Osteocyte (in vitro differentiated cells): ENCODE data around the gene MPL. TPM values are rescaled to one million over a fixed set of nuclear protein-coding genes. Genes with fewer than 3 reads are reported as not detected.

Source experiments
- DNase-seq: peaks from one replicate; pipeline ENCODE4 v3.0.0; 2021; ENCODE audit warnings: mixed read lengths; ENCODE audit not compliant: unreplicated experiment; ENCODE audit errors: extremely low spot score
- H3K27ac Mint-ChIP-seq: one replicate; pipeline ENCODE4 v1.8.0; 2021; ENCODE audit warnings: mild to moderate bottlenecking, mixed read lengths; ENCODE audit not compliant: unreplicated experiment
- H3K27me3 Mint-ChIP-seq: one replicate; pipeline ENCODE4 v1.8.0; 2021; ENCODE audit warnings: mixed read lengths; ENCODE audit not compliant: unreplicated experiment
- H3K36me3 Mint-ChIP-seq: one replicate; pipeline ENCODE4 v1.8.0; 2021; ENCODE audit warnings: mixed read lengths; ENCODE audit not compliant: unreplicated experiment
- H3K4me1 Mint-ChIP-seq: one replicate; pipeline ENCODE4 v1.8.0; 2021; ENCODE audit warnings: mixed read lengths; ENCODE audit not compliant: unreplicated experiment
- H3K4me3 Mint-ChIP-seq: one replicate; pipeline ENCODE4 v1.8.0; 2021; ENCODE audit warnings: mild to moderate bottlenecking, moderate library complexity, mixed read lengths; ENCODE audit not compliant: unreplicated experiment
- H3K9me3 Mint-ChIP-seq: one replicate; pipeline ENCODE4 v1.8.0; 2021; ENCODE audit warnings: mixed read lengths; ENCODE audit not compliant: unreplicated experiment
- total RNA-seq: library from RNA; stranded (reverse); gene quantifications from 2 replicates; pipeline ENCODE4 v1.2.1, GENCODE V29; 2021
- TF ChIP-seq, protein P1 (sequence below): fragments of 200-600 bp; sonication (generic); IDR thresholded peaks from 2 replicates; pipeline ENCODE4 v1.5.0; 2021; ENCODE audit warnings: antibody characterized with exemption, mild to moderate bottlenecking, moderate library complexity

Gene MPL
- total RNA-seq, 1 donor from 2014 or later, result not detected

- no peak for DNase-seq
- Mint-ChIP-seq H3K4me3 (no peak overlapping the region), H3K27me3 (no peaks in the 10 kb centered on the region), H3K36me3 (no peaks in the 10 kb centered on the region), H3K4me1 (peaks cover 2% of the 10 kb centered on the region), H3K27ac (no peak overlapping the region), H3K9me3 (no peaks in the 10 kb centered on the region)
- TF ChIP-seq, protein P1, sequence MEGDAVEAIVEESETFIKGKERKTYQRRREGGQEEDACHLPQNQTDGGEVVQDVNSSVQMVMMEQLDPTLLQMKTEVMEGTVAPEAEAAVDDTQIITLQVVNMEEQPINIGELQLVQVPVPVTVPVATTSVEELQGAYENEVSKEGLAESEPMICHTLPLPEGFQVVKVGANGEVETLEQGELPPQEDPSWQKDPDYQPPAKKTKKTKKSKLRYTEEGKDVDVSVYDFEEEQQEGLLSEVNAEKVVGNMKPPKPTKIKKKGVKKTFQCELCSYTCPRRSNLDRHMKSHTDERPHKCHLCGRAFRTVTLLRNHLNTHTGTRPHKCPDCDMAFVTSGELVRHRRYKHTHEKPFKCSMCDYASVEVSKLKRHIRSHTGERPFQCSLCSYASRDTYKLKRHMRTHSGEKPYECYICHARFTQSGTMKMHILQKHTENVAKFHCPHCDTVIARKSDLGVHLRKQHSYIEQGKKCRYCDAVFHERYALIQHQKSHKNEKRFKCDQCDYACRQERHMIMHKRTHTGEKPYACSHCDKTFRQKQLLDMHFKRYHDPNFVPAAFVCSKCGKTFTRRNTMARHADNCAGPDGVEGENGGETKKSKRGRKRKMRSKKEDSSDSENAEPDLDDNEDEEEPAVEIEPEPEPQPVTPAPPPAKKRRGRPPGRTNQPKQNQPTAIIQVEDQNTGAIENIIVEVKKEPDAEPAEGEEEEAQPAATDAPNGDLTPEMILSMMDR, result no peak
Measured at GRCh38 chr1:43306688-43307457, 30.7 kb upstream of the MPL start.

GRCh38 chr1:43307458-43308158 is 30.0 kb upstream of the MPL start:
- no peak overlapping the region for H3K27ac Mint-ChIP-seq
- TF ChIP-seq, protein P1, result no peak
- no peaks in the 10 kb centered on the region for H3K27me3 Mint-ChIP-seq
- no peak overlapping the region for H3K4me3 Mint-ChIP-seq
- no peak for DNase-seq
- H3K36me3 Mint-ChIP-seq, result no peaks in the 10 kb centered on the region
- H3K4me1 Mint-ChIP-seq, result peaks cover 2% of the 10 kb centered on the region
- H3K9me3 Mint-ChIP-seq, result no peaks in the 10 kb centered on the region

- no peak for DNase-seq
- H3K4me3 Mint-ChIP-seq, result no peak overlapping the region
- H3K27me3 Mint-ChIP-seq, result no peaks in the 10 kb centered on the region
- H3K4me1 Mint-ChIP-seq, result peaks cover 2% of the 10 kb centered on the region
- TF ChIP-seq, protein P1, result no peak
- H3K27ac Mint-ChIP-seq, result no peak overlapping the region
- no peaks in the 10 kb centered on the region for H3K9me3 Mint-ChIP-seq
- H3K36me3 Mint-ChIP-seq, result no peaks in the 10 kb centered on the region
Measured at GRCh38 chr1:43308635-43309404, 28.8 kb upstream of the MPL start.

- H3K27me3 Mint-ChIP-seq, result no peaks in the 10 kb centered on the region
- DNase-seq, result no peak
- no peaks in the 10 kb centered on the region for H3K36me3 Mint-ChIP-seq
- H3K4me1 Mint-ChIP-seq, result no peaks in the 10 kb centered on the region
- no peak overlapping the region for H3K27ac Mint-ChIP-seq
- no peaks in the 10 kb centered on the region for H3K9me3 Mint-ChIP-seq
- TF ChIP-seq, protein P1, result no peak
- no peak overlapping the region for H3K4me3 Mint-ChIP-seq
Measured at GRCh38 chr1:43309405-43310025, 28.1 kb upstream of the MPL start.
